ENCODE measurements around the gene RLF.

The RLF gene, protein sequence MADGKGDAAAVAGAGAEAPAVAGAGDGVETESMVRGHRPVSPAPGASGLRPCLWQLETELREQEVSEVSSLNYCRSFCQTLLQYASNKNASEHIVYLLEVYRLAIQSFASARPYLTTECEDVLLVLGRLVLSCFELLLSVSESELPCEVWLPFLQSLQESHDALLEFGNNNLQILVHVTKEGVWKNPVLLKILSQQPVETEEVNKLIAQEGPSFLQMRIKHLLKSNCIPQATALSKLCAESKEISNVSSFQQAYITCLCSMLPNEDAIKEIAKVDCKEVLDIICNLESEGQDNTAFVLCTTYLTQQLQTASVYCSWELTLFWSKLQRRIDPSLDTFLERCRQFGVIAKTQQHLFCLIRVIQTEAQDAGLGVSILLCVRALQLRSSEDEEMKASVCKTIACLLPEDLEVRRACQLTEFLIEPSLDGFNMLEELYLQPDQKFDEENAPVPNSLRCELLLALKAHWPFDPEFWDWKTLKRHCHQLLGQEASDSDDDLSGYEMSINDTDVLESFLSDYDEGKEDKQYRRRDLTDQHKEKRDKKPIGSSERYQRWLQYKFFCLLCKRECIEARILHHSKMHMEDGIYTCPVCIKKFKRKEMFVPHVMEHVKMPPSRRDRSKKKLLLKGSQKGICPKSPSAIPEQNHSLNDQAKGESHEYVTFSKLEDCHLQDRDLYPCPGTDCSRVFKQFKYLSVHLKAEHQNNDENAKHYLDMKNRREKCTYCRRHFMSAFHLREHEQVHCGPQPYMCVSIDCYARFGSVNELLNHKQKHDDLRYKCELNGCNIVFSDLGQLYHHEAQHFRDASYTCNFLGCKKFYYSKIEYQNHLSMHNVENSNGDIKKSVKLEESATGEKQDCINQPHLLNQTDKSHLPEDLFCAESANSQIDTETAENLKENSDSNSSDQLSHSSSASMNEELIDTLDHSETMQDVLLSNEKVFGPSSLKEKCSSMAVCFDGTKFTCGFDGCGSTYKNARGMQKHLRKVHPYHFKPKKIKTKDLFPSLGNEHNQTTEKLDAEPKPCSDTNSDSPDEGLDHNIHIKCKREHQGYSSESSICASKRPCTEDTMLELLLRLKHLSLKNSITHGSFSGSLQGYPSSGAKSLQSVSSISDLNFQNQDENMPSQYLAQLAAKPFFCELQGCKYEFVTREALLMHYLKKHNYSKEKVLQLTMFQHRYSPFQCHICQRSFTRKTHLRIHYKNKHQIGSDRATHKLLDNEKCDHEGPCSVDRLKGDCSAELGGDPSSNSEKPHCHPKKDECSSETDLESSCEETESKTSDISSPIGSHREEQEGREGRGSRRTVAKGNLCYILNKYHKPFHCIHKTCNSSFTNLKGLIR (N-terminal part only)

DNA sequence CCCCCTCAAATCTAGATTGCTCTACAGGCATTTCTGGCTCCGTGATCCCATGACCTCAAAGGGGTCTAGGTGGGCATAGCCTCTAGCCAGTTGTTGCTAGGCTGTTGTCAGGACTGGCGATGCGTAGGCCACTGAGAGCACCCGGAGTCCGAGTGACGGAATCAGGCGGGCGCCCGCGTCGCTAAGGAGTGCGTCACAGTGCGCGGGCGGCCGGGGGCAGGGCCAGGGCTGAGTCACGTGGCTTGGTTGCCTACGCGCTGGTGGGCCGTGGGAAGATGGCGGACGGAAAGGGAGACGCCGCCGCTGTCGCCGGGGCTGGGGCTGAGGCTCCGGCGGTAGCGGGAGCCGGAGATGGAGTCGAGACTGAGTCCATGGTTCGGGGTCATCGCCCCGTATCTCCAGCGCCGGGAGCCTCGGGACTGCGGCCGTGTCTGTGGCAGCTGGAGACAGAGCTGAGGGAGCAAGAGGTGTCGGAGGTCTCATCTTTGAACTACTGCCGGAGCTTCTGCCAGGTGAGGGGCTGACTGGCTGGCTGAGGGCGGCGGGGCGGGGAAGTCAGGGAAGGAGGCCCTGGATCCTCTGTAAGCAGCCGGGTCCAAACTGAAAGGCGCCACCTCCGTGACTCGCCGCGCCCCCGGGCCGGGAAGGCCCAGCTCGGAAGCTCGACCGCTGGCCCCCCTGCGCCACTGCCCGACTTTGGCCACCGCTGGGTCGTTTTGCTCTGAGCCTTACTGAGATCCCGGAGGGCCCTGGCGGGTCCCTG lies at the start of gene RLF:
Gene RLF (plus strand): TSS at position 263 of the 763 bp plus-strand sequence. CDS start 13 bp downstream, at position 276.
- TF ChIP-seq, protein P1, sequence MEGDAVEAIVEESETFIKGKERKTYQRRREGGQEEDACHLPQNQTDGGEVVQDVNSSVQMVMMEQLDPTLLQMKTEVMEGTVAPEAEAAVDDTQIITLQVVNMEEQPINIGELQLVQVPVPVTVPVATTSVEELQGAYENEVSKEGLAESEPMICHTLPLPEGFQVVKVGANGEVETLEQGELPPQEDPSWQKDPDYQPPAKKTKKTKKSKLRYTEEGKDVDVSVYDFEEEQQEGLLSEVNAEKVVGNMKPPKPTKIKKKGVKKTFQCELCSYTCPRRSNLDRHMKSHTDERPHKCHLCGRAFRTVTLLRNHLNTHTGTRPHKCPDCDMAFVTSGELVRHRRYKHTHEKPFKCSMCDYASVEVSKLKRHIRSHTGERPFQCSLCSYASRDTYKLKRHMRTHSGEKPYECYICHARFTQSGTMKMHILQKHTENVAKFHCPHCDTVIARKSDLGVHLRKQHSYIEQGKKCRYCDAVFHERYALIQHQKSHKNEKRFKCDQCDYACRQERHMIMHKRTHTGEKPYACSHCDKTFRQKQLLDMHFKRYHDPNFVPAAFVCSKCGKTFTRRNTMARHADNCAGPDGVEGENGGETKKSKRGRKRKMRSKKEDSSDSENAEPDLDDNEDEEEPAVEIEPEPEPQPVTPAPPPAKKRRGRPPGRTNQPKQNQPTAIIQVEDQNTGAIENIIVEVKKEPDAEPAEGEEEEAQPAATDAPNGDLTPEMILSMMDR (IDR thresholded peaks at IDR 0.05): no peak
- H3K27ac ChIP-seq: peak within 1 kb of the TSS; percentile 95 to 97
- H3K4me3 ChIP-seq: peak within 1 kb of the TSS; percentile 85
- DNase-seq (ENCODE audit: low spot score): peak; percentile 97

DNA sequence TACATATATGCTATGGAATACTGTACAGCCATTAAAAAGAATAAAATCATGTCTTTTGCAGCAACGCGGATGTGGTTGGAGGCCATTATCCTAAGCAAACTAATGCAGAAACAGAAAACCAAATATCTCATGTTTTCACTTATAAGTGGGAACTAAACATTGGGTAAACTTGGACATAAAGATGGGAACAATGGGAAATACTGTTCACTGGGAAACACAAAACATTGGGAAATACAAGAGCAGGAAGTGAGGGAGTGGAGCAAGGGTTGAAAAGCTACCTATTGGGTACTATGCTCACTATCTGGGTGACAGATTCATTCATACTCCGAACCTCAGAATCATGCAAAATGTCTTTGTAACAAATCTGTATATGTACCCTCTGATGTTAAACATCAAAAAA lies 46.8 kb upstream of the RLF start:
- TF ChIP-seq, protein P1 (IDR thresholded peaks at IDR 0.05): no peak
- H3K27ac ChIP-seq: no peak overlapping the region
- DNase-seq (ENCODE audit: low spot score): no peak
- H3K4me3 ChIP-seq: no peak overlapping the region

DNA sequence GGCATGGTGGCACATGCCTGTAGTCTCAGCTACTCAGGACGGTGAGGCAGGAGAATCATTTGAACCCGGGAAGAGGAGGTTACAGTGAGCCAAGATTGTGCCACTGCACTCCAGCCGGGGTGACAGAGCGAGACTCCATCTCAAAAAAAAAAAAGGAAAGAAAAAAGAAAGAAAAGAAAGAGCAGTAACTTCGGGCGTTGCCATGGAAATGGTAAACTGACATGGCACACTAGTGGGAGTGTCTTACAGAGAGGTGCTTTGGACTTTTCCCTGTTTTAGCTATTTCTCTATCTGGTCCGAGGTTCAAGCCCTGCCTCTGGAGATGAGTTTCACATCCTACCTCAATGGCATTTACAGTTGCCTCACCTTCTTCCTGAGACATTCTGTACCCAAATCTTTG lies 41.1 kb upstream of the RLF start:
- Histone ChIP-seq H3K27ac (no peak overlapping the region), H3K4me3 (no peak overlapping the region)
- TF ChIP-seq, protein P1 (IDR thresholded peaks at IDR 0.05): no peak
- no peak for DNase-seq (ENCODE audit: low spot score)

DNA sequence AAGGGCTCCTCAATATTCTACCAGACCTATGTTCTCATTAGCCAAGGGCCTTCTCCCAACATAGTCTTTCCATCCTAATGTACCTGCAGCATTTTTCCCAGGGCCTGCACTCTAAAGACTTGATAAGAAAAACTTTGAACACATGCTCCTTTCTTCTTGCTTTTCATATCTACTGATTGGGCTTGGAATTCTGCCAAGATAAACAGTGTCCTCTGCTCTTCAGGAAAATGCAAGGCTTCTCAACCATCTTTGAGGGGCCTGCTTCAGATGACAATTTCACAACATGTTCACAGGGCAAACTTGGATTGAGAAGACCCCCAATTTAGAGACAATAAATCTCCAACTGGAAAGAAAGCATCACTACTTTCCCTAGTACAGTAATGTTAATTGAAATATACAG lies 38.3 kb upstream of the RLF start:
- Histone ChIP-seq H3K27ac (no peak overlapping the region), H3K4me3 (no peak overlapping the region)
- no peak for DNase-seq (ENCODE audit: low spot score)
- TF ChIP-seq, protein P1 (IDR thresholded peaks at IDR 0.05): no peak

DNA sequence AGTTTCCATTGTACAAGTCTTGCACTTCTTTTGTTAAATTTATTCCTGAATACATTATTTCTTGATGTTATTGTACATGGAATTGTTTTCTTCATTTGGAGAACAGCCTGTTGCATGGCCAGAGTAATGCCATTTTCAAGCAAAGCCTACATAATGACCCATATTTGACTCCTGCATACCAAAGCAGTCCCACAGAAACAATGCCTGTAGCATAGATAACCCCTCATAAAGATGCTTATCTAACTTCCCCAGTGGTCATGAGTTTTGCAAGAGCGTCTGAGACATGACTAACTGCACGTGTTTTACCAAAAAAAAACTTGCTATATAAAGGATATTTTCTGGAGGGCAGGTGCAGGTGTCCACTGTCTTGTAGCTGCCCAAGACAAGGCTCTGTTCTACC lies 30.3 kb upstream of the RLF start:
- no peak overlapping the region for H3K27ac ChIP-seq
- H3K4me3 ChIP-seq: no peak overlapping the region
- TF ChIP-seq, protein P1 (IDR thresholded peaks at IDR 0.05): no peak
- DNase-seq (ENCODE audit: low spot score): no peak

Measured in coronary artery (tissue), 2 donors.